Erythroblast (primary cell): Measurements from ENCODE around the gene HOXC6.

ENCODE experiments used
- DNase-seq, 2 experiments: peaks; one replicate each; lab custom pipeline; 2025; lab: John Stamatoyannopoulos, UW
- GATA1 ChIP-seq: IDR thresholded peaks from 2 replicates; pipeline ENCODE4 v1.6.1; 2011; ENCODE audit warnings: low read depth, mild to moderate bottlenecking, control low read depth, low read length, moderate library complexity
- POLR2A ChIP-seq: IDR thresholded peaks from 2 replicates; pipeline ENCODE4 v1.6.1; 2011; ENCODE audit warnings: mild to moderate bottlenecking, low read length

Gene HOXC6

GRCh38 chr12:54047160-54047963, 19.1 kb downstream of the HOXC6 start:
- TF ChIP-seq POLR2A (no peak), GATA1 (no peak)
- no peak for DNase-seq

- no peak for DNase-seq
- TF ChIP-seq POLR2A (no peak), GATA1 (no peak)
Observed at GRCh38 chr12:54047964-54048303, 19.7 kb downstream of the HOXC6 start.

DNA sequence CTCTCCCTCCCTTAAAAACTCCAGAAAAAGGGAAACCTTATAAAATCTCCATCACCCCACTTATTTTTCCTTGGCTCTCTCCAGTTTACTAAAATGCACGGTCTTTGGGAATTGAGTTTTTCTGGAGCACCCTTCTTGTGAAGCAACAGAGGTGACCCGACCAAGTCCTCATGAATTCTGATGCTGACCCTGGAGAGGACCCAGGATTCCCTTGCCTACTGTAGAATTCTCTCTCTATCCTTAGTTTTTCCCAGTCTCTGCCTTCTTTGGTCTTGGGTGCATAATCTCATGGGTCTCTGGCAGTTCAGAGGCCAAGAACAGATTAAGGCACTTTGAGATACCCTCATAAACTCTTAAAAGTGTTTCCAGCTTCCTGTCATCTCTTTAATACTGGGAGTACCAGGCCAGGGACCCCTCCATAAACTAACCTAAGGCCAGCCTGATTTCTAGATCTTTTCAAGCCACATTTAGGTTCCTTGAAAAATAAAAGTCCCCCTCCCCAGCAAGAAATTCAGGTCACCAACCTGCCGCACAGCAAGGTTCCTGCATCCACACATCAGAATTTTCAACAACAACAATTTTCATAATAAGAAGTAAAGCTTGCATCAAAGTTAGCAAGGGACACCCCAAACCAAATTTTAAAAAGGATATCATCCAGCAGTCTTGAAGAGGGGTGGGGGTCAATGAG, 20.3 kb downstream of the HOXC6 start:
- TF ChIP-seq GATA1 = no peak
- TF ChIP-seq POLR2A = no peak
- no peak for DNase-seq

- DNase-seq = no peak
- TF ChIP-seq GATA1 (no peak), POLR2A (no peak)
Observed at GRCh38 chr12:54049108-54049507, 20.9 kb downstream of the HOXC6 start.

- no peak for TF ChIP-seq GATA1
- no peak for TF ChIP-seq POLR2A
- DNase-seq = no peak
Observed at GRCh38 chr12:54050482-54050810, 22.2 kb downstream of the HOXC6 start.

- no peak for DNase-seq
- TF ChIP-seq POLR2A (no peak), GATA1 (no peak)
Observed at GRCh38 chr12:54051026-54051842, 23.0 kb downstream of the HOXC6 start.

DNA sequence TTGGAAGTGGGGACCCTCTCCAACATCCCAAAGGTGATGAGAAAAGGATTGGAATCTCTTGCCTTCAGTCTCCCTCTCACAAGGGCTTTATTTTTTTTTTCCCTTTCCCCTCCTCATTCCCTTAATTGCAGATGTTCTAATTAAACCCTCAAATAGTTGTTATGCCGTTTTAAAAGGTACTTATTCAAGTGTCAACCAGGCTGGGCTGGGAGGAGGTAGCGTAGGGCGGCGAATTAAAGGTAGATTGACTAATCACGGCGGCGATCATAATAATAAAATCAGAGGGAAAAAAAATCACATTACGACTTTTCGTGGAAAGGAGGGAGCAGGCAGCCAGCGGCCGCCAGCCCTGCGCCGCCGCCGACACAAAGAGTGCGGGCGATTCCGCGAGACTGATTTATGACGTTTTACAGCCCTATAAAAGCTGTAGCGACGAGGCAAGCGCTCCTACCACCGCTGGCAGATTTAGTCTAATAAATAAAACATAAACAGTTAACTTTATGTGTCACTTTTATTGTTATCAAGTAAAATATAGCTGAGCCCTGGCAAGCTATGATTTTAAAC, 23.7 kb downstream of the HOXC6 start:
- no peak for TF ChIP-seq POLR2A
- no peak for TF ChIP-seq GATA1
- DNase-seq = no peak

DNA sequence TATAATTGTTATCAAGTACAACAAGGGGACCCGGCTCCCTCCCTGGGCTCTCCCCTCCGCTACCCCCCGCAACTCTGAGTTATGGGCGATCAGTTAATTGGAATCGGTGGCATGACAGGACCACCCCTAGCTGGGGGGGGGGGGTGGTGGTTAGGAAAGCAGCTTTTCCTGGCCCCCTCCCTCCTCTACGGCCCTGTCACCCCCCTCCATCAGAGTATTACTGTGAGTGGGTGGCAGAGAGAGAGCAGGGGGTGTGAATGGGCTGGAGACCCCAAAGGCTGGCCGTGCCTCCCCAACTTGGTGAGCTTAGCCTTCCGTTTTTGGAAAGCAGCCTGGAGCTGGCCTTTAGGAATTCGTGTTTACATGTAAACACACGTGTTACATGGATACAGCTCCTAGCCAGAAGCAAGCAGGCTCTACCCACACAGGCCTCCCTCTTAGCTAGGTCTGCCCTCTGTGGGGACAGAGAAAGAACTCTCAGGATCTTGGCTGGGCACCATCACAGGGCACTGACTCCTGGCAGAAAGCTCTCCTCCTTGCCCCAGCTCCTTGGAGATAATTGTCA, 24.3 kb downstream of the HOXC6 start:
- no peak for TF ChIP-seq GATA1
- TF ChIP-seq POLR2A = no peak
- DNase-seq = no peak

- no peak for DNase-seq
Observed at GRCh38 chr12:54053003-54053750, 24.9 kb downstream of the HOXC6 start.

DNA sequence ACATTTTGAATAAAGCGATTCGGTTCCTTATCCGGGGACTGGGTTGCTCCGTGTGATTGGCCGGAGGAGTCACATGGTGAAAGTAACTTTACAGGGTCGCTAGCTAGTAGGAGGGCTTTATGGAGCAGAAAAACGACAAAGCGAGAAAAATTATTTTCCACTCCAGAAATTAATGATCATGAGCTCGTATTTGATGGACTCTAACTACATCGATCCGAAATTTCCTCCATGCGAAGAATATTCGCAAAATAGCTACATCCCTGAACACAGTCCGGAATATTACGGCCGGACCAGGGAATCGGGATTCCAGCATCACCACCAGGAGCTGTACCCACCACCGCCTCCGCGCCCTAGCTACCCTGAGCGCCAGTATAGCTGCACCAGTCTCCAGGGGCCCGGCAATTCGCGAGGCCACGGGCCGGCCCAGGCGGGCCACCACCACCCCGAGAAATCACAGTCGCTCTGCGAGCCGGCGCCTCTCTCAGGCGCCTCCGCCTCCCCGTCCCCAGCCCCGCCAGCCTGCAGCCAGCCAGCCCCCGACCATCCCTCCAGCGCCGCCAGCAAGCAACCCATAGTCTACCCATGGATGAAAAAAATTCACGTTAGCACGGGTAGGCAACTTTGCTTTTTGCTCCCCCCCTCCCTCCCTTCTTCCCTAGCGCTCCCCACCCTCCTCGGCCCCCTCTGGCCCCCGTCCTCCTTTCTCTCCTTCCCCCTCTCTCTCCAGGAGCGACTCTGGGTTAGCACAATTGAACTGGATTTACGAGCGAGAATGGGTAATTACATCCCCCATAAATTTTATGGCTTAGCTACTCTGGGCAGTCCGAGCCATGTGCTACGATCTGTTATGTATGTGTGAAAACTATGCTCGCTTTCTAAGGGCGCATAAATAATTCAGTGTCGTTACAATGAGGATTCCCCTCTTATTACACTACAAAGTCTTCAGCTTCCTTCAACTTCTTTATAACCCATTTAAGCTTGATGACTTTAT, 25.8 kb downstream of the HOXC6 start, which contains the start of gene HOXC4:
HOXC4 (plus strand) TSS at position 85 of the 991 bp plus-strand sequence; CDS start at position 173, 88 bp downstream.
- TF ChIP-seq POLR2A (no peak), GATA1 (no peak)
- DNase-seq = no peak

More at GRCh38 chr12:54053003-54053750, 24.9 kb downstream of the HOXC6 start:
- TF ChIP-seq POLR2A = no peak

DNA sequence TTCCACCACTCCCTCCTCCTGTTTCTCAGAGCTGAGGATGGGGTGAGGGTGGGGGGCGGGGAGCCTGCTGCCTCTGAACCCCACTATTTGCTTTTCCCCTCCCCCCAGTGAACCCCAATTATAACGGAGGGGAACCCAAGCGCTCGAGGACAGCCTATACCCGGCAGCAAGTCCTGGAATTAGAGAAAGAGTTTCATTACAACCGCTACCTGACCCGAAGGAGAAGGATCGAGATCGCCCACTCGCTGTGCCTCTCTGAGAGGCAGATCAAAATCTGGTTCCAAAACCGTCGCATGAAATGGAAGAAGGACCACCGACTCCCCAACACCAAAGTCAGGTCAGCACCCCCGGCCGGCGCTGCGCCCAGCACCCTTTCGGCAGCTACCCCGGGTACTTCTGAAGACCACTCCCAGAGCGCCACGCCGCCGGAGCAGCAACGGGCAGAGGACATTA, 26.5 kb downstream of the HOXC6 start:
- TF ChIP-seq POLR2A (no peak), GATA1 (no peak)
- DNase-seq = no peak

DNA sequence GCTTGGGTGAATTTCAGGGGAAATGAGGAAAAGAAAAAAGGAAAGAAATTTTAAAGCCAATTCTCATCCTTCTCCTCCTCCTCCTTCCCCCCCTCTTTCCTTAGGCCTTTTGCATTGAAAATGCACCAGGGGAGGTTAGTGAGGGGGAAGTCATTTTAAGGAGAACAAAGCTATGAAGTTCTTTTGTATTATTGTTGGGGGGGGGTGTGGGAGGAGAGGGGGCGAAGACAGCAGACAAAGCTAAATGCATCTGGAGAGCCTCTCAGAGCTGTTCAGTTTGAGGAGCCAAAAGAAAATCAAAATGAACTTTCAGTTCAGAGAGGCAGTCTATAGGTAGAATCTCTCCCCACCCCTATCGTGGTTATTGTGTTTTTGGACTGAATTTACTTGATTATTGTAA, 27.3 kb downstream of the HOXC6 start:
- no peak for DNase-seq
- TF ChIP-seq GATA1 = no peak
